ENCODE data around the gene ZNF695.
"Not testable (repeated sequence)": the region's sequence is repeated elsewhere in the genome, so short reads cannot be mapped to it uniquely, and the experiment has no call there.

ZNF695 gene

DNA sequence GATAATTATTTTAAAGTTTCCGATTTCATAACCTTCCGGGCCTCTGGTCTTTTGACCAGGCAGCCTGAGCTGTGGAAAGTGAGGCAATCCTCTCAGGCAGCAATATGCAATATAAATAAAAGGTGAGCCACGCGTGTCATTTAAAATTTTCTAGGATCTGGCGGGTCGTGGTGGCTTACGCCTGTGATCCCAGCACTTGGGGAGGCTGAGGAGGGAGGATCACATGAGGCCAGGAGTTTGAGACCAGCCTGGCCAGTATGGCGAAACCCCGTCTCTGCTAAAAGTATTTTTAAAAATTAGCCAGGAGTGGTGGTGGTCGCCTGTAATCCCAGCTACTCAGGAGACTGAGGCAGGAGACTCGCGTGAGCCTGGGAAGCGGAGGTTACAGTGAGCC is 546 bp upstream of the ZNF695 start:
- H3K4me1 ChIP-seq (ENCODE audit: control insufficient read depth, insufficient read depth, low read length, poor library complexity, severe bottlenecking), result peaks cover 4% of the 10 kb centered on the region
- no peak overlapping the region for H3K27ac ChIP-seq (ENCODE audit: insufficient read depth, low read length, poor library complexity, severe bottlenecking)
- no peak overlapping the region for H3K4me3 ChIP-seq (ENCODE audit: insufficient read depth, low read depth, low read length, poor library complexity, severe bottlenecking)
- H3K9me3 ChIP-seq (ENCODE audit: control insufficient read depth, low read length), result no peaks in the 10 kb centered on the region
- H3K36me3 ChIP-seq (ENCODE audit: control insufficient read depth, insufficient read depth, low read length), result no peaks in the 10 kb centered on the region
- no peaks in the 10 kb centered on the region for H3K27me3 ChIP-seq (replicated peaks; ENCODE audit: control insufficient read depth, insufficient read depth, low read length, poor library complexity, severe bottlenecking)
- no peak for DNase-seq

DNA sequence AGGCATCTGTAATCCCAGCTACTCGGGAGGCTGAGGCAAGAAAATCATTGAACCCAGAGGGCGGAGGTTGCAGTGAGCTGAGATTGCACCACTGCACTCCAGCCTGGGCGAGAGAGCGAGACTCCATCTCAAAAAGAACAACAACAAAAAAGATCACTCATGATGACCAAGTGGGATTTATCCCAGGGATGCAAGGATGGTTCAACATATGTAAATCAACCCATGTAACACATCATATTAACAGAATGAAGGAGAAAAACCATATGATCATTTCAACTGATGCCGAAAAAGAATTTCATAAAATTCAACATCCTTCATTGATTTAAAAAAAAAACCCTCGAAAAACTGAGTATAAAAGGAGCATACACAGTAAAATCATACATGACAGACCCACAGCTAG is 3.8 kb downstream of the ZNF695 start:
- not testable (repeated sequence) for H3K27me3 ChIP-seq (replicated peaks; ENCODE audit: control insufficient read depth, insufficient read depth, low read length, poor library complexity, severe bottlenecking); H3K4me1 ChIP-seq (ENCODE audit: control insufficient read depth, insufficient read depth, low read length, poor library complexity, severe bottlenecking); H3K36me3 ChIP-seq (ENCODE audit: control insufficient read depth, insufficient read depth, low read length); H3K27ac ChIP-seq (ENCODE audit: insufficient read depth, low read length, poor library complexity, severe bottlenecking); H3K4me3 ChIP-seq (ENCODE audit: insufficient read depth, low read depth, low read length, poor library complexity, severe bottlenecking); DNase-seq; H3K9me3 ChIP-seq (ENCODE audit: control insufficient read depth, low read length)

DNA sequence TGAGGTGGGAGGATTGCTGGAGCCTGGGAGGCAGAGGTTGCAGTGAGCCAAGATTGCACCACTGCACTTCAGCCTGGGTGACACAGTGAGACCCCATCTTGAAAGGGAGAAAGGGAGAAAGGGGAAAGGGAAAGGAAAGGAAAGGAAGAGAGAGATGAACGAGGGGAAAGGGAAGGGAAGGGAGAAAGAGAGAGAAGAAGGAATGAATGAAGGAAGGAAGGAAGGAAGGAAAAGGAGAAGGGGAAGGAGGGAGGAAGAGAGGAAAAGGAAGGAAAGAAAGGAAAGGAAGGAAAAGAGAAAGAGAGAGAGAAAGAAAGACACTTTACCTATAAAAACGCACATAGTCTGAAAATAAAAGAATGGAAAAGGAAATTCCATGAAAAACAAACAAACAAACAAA is 18.0 kb downstream of the ZNF695 start:
- no peaks in the 10 kb centered on the region for H3K36me3 ChIP-seq (ENCODE audit: control insufficient read depth, insufficient read depth, low read length)

DNA sequence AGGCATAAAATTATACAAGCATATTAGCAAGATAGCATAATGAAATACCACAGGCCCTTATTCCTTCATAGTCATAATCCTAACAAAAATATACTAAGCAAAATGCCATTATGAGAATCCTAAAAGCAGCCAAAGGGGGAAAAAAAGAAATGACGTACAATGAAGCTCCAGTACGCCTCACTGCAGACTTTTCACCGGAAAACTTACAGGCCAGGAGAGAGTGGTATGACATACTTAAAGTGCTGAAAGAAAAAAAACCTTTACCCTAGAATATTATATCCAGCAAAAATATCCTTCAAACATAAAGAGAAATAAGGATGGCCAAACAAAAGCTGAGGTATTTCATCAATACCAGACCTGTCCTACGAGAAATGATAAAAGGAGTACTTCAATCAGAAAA is 19.5 kb downstream of the ZNF695 start:
- no peak for DNase-seq
- H3K27ac ChIP-seq (ENCODE audit: insufficient read depth, low read length, poor library complexity, severe bottlenecking), result no peak overlapping the region
- no peaks in the 10 kb centered on the region for H3K4me1 ChIP-seq (ENCODE audit: control insufficient read depth, insufficient read depth, low read length, poor library complexity, severe bottlenecking)
- H3K9me3 ChIP-seq (ENCODE audit: control insufficient read depth, low read length), result peaks cover 28% of the 10 kb centered on the region
- H3K27me3 ChIP-seq (replicated peaks; ENCODE audit: control insufficient read depth, insufficient read depth, low read length, poor library complexity, severe bottlenecking), result no peaks in the 10 kb centered on the region
- H3K4me3 ChIP-seq (ENCODE audit: insufficient read depth, low read depth, low read length, poor library complexity, severe bottlenecking), result no peak overlapping the region
- no peaks in the 10 kb centered on the region for H3K36me3 ChIP-seq (ENCODE audit: control insufficient read depth, insufficient read depth, low read length)

More for the DNA sequence above, 18.0 kb downstream of the ZNF695 start:
- Histone ChIP-seq H3K4me3 (ENCODE audit: insufficient read depth, low read depth, low read length, poor library complexity, severe bottlenecking) (no peak overlapping the region), H3K4me1 (ENCODE audit: control insufficient read depth, insufficient read depth, low read length, poor library complexity, severe bottlenecking) (no peaks in the 10 kb centered on the region), H3K27me3 (replicated peaks; ENCODE audit: control insufficient read depth, insufficient read depth, low read length, poor library complexity, severe bottlenecking) (no peaks in the 10 kb centered on the region), H3K27ac (ENCODE audit: insufficient read depth, low read length, poor library complexity, severe bottlenecking) (no peak overlapping the region), H3K9me3 (ENCODE audit: control insufficient read depth, low read length) (peaks cover 23% of the 10 kb centered on the region)
- DNase-seq, result no peak

DNA sequence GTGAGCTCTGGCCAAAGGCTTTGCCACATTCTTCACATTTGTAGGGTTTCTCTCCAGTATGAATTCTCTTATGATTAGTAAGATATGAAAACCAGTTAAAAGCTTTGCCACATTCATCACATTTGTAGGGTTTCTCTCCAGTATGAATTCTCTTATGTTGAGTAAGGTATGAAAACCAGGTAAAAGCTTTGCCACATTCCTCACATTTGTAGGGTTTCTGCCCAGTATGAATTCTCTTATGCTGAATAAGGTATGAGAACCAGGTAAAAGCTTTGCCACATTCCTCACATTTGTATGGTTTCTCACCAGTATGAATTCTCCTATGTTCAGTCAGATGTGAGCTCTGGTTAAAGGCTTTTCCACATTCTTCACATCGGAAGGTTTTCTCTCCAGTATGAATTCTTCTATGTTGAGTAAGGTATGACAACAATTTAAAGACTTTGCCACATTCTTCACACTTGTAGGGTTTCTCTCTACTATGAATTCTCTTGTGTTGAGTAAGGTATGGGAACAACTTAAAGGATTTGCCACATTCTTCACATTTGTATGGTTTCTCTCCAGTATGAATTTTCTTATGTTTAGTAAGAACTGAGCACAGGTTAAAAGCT is 20.7 kb downstream of the ZNF695 start:
- Histone ChIP-seq H3K4me3 (ENCODE audit: insufficient read depth, low read depth, low read length, poor library complexity, severe bottlenecking) (no peak overlapping the region), H3K4me1 (ENCODE audit: control insufficient read depth, insufficient read depth, low read length, poor library complexity, severe bottlenecking) (no peaks in the 10 kb centered on the region), H3K27me3 (replicated peaks; ENCODE audit: control insufficient read depth, insufficient read depth, low read length, poor library complexity, severe bottlenecking) (no peaks in the 10 kb centered on the region), H3K9me3 (ENCODE audit: control insufficient read depth, low read length) (peaks cover 28% of the 10 kb centered on the region), H3K27ac (ENCODE audit: insufficient read depth, low read length, poor library complexity, severe bottlenecking) (no peak overlapping the region), H3K36me3 (ENCODE audit: control insufficient read depth, insufficient read depth, low read length) (no peaks in the 10 kb centered on the region)
- DNase-seq, result no peak

DNA sequence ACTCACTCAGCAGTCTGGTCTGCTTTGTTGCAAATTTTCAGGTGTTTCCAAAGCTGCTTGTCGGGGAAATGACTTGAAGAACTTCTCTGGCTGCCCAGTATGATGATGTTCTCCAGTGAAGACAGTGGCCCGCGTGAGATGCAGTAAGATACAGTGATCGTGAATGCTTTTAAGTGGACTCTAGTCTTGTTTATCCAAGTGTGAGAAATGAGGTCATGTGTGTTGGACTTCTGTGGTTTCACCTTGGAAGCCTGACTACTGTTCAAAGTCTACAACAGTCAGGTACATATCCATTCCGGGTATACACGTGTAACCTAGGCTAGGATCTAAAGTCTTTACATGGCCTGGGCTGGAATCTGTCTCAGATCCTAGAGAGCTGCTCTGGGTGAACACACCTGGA is 29.1 kb downstream of the ZNF695 start:
- H3K36me3 ChIP-seq (ENCODE audit: control insufficient read depth, insufficient read depth, low read length), result no peaks in the 10 kb centered on the region
- DNase-seq, result no peak
- no peak overlapping the region for H3K4me3 ChIP-seq (ENCODE audit: insufficient read depth, low read depth, low read length, poor library complexity, severe bottlenecking)
- no peak overlapping the region for H3K27ac ChIP-seq (ENCODE audit: insufficient read depth, low read length, poor library complexity, severe bottlenecking)
- H3K27me3 ChIP-seq (replicated peaks; ENCODE audit: control insufficient read depth, insufficient read depth, low read length, poor library complexity, severe bottlenecking), result no peaks in the 10 kb centered on the region
- H3K4me1 ChIP-seq (ENCODE audit: control insufficient read depth, insufficient read depth, low read length, poor library complexity, severe bottlenecking), result no peaks in the 10 kb centered on the region
- peaks cover 1% of the 10 kb centered on the region for H3K9me3 ChIP-seq (ENCODE audit: control insufficient read depth, low read length)

DNA sequence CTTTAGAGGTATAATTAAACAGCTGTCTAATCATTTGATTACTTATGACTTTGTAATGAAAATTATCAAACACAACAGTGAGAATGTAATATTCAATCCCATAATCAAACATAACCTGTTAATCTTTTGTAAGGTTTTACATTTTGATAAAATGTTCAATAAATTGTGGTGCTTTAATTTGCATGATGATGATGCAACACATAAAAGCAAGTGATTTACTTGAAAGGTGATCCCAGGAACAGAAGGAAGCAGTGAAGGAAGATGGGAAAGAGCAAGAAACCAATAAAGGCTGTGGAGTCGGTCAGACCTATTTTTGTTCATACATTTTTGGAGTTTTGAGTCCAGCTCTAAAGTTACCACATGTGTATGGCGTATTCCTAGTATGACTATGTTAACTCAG is 29.6 kb downstream of the ZNF695 start:
- H3K27me3 ChIP-seq (replicated peaks; ENCODE audit: control insufficient read depth, insufficient read depth, low read length, poor library complexity, severe bottlenecking), result no peaks in the 10 kb centered on the region
- H3K9me3 ChIP-seq (ENCODE audit: control insufficient read depth, low read length), result no peaks in the 10 kb centered on the region
- H3K36me3 ChIP-seq (ENCODE audit: control insufficient read depth, insufficient read depth, low read length), result no peaks in the 10 kb centered on the region

DNA sequence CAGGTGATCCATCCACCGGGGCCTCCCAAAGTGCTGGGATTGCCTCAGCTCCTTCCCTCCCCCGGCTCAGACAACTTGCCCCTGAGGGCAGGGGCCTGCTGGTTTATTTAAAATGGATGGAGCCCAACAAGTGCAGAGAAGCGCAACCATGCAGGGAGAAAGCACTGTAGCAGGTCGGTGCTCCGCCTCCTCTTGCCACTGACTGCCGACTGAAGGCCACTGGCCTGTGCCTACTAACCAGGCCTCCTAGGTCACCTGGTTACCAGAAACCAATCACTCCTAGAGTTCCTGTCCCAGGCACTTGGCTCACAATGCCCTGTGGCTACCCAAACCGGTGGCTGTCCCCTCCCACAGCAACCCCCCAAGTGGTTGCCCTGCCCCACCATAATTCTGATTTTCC is 35.9 kb downstream of the ZNF695 start:
- no peak for DNase-seq
- Histone ChIP-seq H3K4me1 (ENCODE audit: control insufficient read depth, insufficient read depth, low read length, poor library complexity, severe bottlenecking) (no peaks in the 10 kb centered on the region), H3K36me3 (ENCODE audit: control insufficient read depth, insufficient read depth, low read length) (no peaks in the 10 kb centered on the region), H3K4me3 (ENCODE audit: insufficient read depth, low read depth, low read length, poor library complexity, severe bottlenecking) (no peak overlapping the region), H3K27ac (ENCODE audit: insufficient read depth, low read length, poor library complexity, severe bottlenecking) (no peak overlapping the region), H3K9me3 (ENCODE audit: control insufficient read depth, low read length) (no peaks in the 10 kb centered on the region), H3K27me3 (replicated peaks; ENCODE audit: control insufficient read depth, insufficient read depth, low read length, poor library complexity, severe bottlenecking) (no peaks in the 10 kb centered on the region)

More for the DNA sequence above, 29.6 kb downstream of the ZNF695 start:
- H3K27ac ChIP-seq (ENCODE audit: insufficient read depth, low read length, poor library complexity, severe bottlenecking), result no peak overlapping the region
- no peaks in the 10 kb centered on the region for H3K4me1 ChIP-seq (ENCODE audit: control insufficient read depth, insufficient read depth, low read length, poor library complexity, severe bottlenecking)
- H3K4me3 ChIP-seq (ENCODE audit: insufficient read depth, low read depth, low read length, poor library complexity, severe bottlenecking), result no peak overlapping the region
- DNase-seq, result no peak

DNA sequence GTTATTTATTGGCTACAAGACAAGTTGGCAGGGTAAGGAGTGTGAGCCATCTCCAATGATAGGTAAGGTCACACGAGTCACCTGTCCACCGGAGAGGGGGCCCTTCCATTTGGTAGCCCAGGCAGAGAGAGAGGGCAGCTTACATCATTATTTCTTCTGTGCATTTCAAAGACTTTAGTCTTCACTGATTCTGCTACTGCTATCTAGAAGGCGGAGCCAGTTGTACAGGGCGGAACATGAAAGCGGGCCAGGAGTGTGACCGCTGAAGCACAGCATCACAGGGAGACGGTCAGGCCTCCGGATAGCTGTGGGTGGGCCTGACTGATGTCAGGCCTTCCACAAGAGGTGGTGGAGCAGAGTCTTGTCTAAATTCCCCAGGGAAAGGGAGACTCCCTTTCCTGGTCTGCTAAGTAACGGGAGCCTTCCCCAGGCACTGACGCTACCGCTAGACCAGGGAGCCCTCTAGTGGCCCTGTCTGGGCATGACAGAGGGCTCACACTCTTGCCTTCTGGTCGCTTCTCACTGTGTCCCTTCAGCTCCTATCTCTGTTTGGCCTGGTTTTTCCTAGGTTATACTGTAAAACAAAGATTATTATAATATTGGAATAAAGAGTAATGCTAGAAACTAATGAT is 36.7 kb downstream of the ZNF695 start:
- H3K4me1 ChIP-seq (ENCODE audit: control insufficient read depth, insufficient read depth, low read length, poor library complexity, severe bottlenecking), result no peaks in the 10 kb centered on the region
- H3K27ac ChIP-seq (ENCODE audit: insufficient read depth, low read length, poor library complexity, severe bottlenecking), result no peak overlapping the region
- H3K9me3 ChIP-seq (ENCODE audit: control insufficient read depth, low read length), result no peaks in the 10 kb centered on the region
- no peak overlapping the region for H3K4me3 ChIP-seq (ENCODE audit: insufficient read depth, low read depth, low read length, poor library complexity, severe bottlenecking)
- no peaks in the 10 kb centered on the region for H3K36me3 ChIP-seq (ENCODE audit: control insufficient read depth, insufficient read depth, low read length)
- no peaks in the 10 kb centered on the region for H3K27me3 ChIP-seq (replicated peaks; ENCODE audit: control insufficient read depth, insufficient read depth, low read length, poor library complexity, severe bottlenecking)
- DNase-seq, result peak in 2 of 3 donors; percentile 5 to 8

DNA sequence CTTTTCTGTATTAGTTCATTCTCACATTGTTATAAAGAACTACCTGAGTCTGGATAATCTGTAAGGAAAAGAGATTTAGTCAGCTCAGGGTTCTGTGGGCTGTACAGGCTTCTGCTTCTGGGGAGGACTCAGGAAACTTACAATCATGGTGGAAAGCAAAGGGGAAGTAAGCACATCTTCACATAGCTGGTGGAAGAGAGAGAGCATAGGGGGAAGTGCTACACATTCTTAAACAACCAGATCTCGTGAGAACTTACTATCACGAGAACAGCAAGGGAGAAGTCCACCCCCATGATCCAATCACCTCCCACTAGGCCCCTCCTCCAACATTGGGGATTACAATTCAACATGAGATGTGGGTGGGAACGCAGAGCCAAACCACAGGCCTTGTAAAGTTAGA is 38.2 kb downstream of the ZNF695 start:
- H3K36me3 ChIP-seq (ENCODE audit: control insufficient read depth, insufficient read depth, low read length), result no peaks in the 10 kb centered on the region
- H3K9me3 ChIP-seq (ENCODE audit: control insufficient read depth, low read length), result no peaks in the 10 kb centered on the region
- H3K4me3 ChIP-seq (ENCODE audit: insufficient read depth, low read depth, low read length, poor library complexity, severe bottlenecking), result no peak overlapping the region
- no peak for DNase-seq
- no peak overlapping the region for H3K27ac ChIP-seq (ENCODE audit: insufficient read depth, low read length, poor library complexity, severe bottlenecking)
- H3K4me1 ChIP-seq (ENCODE audit: control insufficient read depth, insufficient read depth, low read length, poor library complexity, severe bottlenecking), result no peaks in the 10 kb centered on the region
- H3K27me3 ChIP-seq (replicated peaks; ENCODE audit: control insufficient read depth, insufficient read depth, low read length, poor library complexity, severe bottlenecking), result no peaks in the 10 kb centered on the region

Measured in effector memory CD4-positive, alpha-beta T cell (primary cell).